Skin epidermis (tissue), 12 donors: Measurements from ENCODE around the gene NPR2.

ENCODE experiments used
- H3K27ac ChIP-seq, 21 experiments: fragments of 200-600 bp; sonication (generic) in 11 of 21; one replicate each; pipeline ENCODE4 v1.5.0; 2020; ENCODE audit warnings: mild to moderate bottlenecking in 3 of 21, inconsistent platforms in 2 of 21, moderate library complexity in 2 of 21
- H3K4me3 ChIP-seq, 7 experiments: fragments of 200-600 bp; sonication (generic) in 2 of 7; one replicate each; pipeline ENCODE4 v1.5.0; 2020; ENCODE audit warnings: inconsistent platforms in 2 of 7, mild to moderate bottlenecking in 2 of 7, moderate library complexity in 1 of 7

The NPR2 gene

DNA sequence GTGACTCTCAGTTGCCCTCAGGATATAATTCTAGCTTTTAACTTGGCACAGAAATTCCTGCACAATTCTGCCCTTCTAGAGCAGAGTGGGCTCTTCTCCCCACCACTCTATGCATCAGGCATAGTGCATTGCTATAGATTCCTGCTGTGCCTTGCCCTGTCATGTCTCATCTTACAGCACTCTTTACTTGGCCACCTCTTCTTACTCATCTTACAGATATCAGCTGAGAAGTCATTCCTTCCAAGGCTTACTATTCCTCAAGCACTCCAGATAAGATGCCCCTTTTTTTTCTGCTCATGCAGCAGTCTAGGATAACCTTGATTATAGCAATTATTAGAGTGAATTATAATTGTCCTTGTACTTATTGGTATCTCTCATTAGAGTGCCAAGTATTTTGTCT lies 31.5 kb downstream of the NPR2 start:
- H3K4me3 ChIP-seq, result no peak overlapping the region

DNA sequence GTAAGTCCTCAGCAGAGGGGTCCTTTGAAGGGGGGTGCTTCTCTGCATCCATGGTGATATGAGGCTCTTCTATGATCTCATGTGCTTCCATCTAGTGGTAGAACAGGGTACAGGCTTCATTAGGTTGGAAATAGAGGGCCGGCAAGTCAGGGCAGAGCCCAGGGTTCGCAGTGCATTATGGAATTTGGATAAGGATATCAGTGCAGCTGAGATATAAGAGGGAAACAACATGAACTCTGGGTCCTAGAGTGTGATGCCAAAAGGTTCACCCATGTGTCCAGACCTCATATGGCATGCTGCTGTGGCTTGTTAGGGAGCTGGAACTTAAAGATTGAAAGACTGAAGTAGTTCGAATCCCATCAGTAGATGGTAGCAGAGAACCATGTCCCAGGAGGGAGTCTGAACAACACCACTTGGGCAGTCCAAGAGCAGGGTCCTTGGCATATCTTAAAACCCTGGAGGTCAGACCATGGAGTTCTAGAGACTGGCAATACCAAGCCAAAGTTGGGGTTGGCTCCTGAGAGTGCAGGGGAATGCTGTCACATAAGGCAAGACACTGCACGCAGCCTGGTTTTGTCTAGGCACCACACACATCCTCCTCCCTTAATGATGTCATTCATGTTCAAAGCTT lies 34.8 kb downstream of the NPR2 start:
- Histone ChIP-seq H3K27ac (peak overlapping the region in 2 of 21 experiments; percentile 3 to 66), H3K4me3 (no peak overlapping the region)

More for the DNA sequence above, 31.5 kb downstream of the NPR2 start:
- H3K27ac ChIP-seq, result no peak overlapping the region

DNA sequence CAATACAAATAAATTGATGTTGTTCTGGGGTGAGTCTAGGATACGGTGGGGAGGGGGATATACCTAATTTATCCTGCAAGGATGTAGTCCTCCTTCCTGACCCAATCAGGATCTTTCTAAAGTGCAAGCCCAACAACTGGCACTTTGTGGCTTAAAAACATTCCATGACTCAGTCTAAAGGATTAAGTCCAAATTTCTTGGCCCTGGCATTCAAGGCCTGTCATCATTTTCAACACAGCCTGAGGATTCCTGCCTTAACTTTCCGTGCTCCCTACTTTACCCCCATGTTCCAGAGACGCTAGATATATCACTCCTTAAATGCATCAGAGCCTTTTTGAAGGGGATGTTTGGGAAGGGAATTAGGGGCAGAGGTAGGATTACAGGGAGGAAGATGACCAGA lies 36.1 kb downstream of the NPR2 start:
- no peak overlapping the region for H3K4me3 ChIP-seq
- peak overlapping the region in 1 of 21 experiments; percentile 18 for H3K27ac ChIP-seq

DNA sequence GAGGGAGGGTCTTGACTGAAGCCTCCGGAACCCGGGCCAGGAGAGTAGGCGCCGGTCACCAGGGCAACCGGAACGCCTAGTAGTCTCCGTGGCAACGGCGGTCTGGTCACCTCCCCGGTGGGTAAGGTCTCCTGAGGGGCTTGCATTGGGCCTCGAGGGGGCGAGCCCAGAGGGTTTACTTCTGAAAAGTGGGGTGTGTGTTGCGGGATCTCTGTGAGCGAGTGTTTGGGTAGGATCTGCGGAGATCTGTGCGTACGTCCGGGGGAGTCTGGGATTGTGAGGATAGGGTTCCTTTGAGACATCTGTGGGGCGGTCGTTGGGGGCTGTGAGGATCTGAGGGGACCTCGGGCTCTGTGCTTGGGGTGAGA lies 37.3 kb downstream of the NPR2 start, which contains the start of gene FAM221B:
FAM221B (minus strand) TSS at position 17 of the 368 bp plus-strand sequence. CDS start 2,571 bp downstream, outside the sequence.
- Histone ChIP-seq H3K4me3 (peak within 1 kb of the TSS; percentile 50 to 76 (median 75)), H3K27ac (peak within 1 kb of the TSS; percentile 75 to 98 (median 87))

DNA sequence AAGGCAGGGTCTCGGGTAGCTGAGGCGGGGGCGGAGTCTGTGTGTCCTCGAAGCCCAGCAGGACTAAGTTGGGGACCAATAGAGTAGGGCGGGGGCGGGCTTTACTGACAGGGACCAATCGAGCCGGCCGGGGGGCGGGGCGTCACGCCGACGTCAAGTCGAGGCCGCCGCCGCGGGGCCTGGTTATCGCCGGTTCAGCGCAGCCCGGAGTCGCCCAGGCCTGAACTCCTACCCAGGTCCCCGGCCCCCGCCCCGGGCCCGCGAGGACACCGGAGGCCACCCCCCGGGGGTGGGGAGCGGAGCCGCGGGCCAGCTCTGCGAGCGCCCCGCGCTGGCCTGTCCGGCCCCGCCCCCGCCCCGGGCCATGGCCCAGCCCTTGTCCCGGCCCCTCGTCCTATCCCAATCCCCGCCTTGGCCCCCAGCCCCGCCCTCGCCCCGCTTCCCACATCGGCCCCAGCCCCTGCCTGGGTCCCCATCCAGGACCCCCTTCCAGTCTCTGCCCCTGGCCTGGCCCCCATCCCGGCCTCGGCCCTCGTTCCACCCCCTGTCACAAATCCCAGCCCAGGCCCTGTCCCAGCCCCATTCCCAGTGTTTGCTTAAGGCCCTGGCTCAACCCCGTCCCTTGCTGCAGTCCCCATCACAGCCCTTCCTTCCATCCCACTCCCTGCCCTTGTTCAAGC lies 37.8 kb downstream of the NPR2 start, which contains the start of gene TMEM8B:
TMEM8B (plus strand) TSS at position 145 of the 680 bp plus-strand sequence; CDS start at position 365, 220 bp downstream.
- Histone ChIP-seq H3K27ac (peak within 1 kb of the TSS; percentile 75 to 98 (median 87)), H3K4me3 (peak within 1 kb of the TSS; percentile 50 to 76 (median 75))

DNA sequence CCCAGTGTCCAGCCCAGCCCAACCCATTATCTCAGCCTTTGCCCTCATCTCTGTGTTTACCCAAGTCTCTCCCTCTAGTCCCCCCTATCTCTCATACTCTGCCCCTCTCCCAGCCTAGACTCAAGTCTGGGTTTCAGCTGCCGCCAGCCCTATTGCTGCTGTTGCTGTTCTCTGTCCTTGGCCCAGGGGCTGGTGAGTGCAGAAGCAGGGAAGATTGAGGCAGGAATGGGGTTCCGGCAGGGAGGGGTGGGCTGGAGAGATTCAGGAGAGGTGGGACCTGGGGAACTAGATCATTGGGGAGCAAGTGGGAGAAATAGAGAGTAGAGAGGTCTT lies 38.3 kb downstream of the NPR2 start:
- peak overlapping the region in 19 of 21 experiments; percentile 75 to 98 (median 91) for H3K27ac ChIP-seq
- peak overlapping the region; percentile 50 to 76 (median 75) for H3K4me3 ChIP-seq

DNA sequence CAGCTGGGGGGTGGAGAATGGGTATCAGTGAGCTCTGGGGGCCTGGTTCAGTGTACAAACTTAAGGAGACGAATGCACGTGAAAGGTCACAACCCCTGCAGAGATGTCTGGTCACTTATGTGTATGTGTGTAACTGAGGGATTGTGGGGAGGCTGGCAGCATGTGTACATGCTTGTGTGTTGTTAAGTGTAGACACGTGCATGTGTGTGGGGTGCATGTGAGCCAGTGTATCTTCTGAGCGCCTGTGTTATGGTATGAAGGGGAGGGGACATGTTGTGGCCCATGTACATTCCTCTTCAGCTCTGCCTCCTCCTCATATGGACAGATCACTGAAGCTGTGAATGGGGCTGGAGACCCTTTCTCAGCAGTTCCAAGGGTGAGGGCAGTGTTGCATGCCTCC lies 39.6 kb downstream of the NPR2 start:
- H3K27ac ChIP-seq, result no peak overlapping the region
- H3K4me3 ChIP-seq, result no peak overlapping the region

DNA sequence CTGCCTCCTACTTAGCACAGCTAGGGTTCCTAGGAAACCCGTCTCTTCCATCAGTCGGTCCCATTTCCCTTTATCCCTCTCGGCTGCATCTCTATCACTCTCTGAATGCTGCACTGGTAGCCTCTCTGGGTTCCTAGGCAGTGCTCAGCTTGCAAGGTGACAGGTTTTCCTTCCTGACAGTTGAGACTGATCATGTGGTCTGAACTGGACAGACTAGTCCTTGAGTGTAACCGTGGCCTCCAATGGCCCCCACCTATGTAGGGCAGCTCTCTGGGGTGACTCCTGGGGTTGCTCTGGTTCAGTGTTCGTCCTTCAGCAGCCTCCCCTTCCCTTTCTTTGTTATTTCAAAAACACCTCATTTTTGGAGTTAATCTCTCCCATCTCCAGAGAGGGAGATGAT lies 41.4 kb downstream of the NPR2 start:
- H3K4me3 ChIP-seq, result no peak overlapping the region
- H3K27ac ChIP-seq, result peak overlapping the region in 5 of 21 experiments; percentile 32 to 66 (median 52)

DNA sequence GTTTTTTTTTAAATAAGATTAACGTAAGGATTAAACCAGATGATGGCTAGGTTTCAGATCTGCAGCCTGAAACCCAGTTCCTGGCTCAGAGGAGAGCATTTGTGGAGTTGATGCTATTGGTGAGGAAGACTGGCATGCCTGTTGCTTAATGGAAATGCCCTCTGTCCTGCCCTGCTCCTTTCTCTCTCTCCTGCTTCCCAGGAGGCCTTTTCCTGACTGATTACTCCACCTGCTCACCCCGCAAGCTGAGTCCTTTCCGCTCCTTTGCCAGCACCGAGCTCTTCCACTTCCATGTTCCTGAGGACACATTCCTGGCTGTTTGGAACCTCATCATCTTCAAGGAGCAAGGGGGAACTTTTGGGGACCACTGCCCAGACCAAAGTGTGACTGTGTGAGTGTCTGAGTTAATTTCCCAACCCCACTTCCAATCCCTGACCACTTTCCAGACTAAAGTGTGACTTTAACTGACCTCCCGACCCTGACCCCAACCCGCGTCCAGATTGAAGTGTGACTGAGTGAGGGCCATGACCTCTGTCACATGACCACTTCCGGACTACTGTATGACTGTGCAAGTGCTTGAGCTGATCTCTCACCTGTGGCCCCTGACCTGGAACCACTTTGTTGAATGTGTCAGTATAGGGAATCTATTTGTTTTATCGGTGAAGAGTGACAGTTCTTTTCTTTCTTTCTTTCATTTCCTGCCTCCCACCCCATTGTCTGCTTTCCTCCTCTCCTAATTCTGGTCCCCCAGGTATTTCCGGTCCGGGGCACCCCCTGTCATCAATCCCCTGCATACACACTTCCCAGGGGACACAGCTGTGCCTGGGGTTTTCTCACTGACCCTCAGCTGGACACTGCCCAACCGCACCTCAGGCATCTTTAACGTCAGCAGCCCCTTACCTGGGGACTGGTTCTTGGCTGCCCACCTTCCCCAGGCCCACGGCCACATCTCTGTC lies 43.1 kb downstream of the NPR2 start:
- Histone ChIP-seq H3K27ac (peak overlapping the region in 3 of 21 experiments; percentile 24 to 30 (median 30)), H3K4me3 (no peak overlapping the region)

DNA sequence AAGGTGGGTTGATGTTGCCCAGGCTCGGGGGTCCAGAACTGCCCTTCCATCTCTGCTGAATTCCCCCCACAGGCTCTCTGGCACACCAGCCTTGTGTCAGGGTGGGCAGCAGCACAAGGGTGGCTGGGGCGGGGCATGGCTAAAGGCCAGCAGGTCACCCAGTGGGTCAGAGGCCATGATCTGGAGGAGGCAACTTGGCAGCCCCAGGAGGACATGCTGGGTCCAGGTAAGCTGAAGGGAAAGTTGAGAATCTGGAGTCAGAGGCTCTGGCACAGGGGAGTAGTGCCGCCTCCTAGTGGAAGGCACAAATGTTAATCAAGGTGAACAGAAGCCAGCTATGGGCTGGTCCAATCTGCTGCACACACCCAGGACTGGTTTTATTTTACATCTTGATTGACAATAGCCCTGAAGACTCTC lies 43.8 kb downstream of the NPR2 start:
- no peak overlapping the region for H3K27ac ChIP-seq
- no peak overlapping the region for H3K4me3 ChIP-seq

DNA sequence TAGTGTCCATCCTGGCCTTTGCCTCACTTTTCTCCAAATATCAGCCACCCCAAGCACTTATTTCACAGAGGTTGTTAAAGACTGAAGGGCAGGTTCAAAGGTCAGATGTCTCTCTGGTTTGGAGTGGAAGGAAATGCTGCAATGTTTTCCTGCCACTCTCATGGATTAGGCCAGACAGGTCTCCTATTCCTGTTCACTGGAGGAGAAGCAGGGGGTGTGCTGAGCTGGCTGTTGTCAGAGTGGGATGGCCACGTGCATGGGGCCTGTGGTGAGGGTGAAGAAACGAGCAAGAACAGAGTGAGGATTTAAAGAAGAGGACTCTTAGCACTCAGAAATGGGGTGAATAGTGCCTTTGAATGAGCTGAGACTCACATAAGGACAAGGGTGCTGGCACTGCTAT lies 44.4 kb downstream of the NPR2 start:
- Histone ChIP-seq H3K4me3 (no peak overlapping the region), H3K27ac (no peak overlapping the region)

DNA sequence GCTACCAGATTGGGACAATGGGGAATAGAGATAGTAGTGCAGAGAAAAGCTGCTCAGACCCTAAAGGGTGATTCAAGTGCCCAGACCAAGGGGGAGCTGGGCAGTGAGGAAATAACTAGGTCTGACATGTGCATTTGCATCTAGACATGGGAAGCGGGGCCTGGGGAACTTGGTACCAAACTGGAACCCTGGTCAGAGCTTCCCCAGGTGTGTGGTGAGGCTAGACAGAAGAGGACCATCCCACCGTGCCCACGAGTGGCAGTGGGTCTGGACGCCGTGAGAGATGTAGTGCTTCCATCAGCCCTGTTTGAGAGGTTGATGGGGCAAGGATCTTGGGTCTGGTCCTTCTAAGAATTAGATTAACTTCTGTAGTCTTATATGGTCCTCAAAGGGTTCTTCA lies 45.2 kb downstream of the NPR2 start:
- Histone ChIP-seq H3K4me3 (no peak overlapping the region), H3K27ac (no peak overlapping the region)

DNA sequence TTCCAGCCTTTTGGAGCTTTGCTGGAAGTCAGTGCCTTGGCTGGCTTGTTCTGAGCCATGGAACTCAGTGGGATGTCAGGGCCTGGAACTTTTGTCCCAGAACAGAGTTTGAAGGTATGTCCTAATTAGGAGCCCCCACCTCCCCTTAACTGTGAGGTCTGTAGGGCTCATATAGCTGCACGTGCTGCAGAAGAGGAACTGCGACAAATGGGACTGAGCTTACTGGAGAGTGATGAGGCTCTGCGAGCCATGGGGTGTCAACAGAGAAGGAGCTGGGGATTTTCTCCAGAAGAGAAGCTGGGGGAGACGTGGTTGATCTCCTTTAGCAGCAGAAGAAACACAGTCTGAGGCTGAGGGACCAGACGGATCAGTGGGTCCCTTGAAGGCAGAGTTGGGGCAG lies 48.5 kb downstream of the NPR2 start:
- no peak overlapping the region for H3K4me3 ChIP-seq

DNA sequence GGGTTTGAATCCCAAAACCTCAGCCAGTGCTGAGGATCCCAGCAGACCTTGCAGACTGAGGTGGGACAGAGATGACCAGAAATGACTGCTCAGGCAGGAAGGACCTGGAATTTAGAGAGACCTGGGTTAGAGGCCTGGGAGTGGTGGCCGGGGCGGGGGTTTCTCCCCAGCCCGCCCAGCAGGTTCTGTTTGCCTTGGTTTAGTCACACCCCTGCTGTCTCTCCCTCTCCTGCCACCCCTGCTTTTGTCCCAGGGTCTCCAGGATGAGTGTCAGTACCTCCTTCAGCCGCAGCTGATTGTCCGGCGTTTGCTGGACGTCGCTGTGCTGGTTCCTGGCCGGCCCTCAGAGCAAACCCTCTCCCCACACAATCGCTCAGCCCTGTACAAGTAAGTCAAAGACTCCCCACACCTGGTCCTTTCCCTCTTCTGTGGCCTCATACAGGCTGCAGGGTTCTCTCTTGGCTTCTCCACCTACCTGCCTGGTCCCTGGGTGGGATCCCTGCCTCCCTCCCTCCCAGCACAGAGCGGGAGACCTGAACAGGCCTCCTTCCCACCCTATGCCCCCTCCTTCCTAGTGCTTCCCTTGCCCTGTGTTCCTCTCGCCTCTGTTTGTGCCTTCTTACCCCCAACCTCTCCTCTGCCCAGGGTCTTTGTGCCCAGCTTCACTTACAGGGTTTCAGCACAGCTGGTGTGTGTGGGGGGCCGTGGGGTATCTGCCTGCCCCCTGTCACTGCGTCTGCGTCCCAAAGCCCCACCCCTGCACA lies 49.7 kb downstream of the NPR2 start:
- Histone ChIP-seq H3K4me3 (no peak overlapping the region), H3K27ac (peak overlapping the region in 2 of 21 experiments; percentile 8 to 11)

More for the DNA sequence above, 48.5 kb downstream of the NPR2 start:
- H3K27ac ChIP-seq, result no peak overlapping the region

DNA sequence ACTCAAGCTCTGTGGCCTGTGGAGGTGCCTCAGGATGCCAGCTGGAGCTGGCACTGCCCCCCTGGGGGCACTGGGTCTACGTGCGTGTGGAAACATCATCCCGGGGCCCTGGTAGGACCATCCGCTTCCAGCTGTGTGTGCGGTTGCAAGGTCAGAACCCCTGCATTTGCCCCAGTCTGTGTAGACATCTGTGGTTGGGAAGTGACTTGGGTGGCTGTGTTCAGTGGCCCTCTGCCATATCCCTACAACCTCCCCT lies 50.2 kb downstream of the NPR2 start:
- Histone ChIP-seq H3K4me3 (no peak overlapping the region), H3K27ac (no peak overlapping the region)

DNA sequence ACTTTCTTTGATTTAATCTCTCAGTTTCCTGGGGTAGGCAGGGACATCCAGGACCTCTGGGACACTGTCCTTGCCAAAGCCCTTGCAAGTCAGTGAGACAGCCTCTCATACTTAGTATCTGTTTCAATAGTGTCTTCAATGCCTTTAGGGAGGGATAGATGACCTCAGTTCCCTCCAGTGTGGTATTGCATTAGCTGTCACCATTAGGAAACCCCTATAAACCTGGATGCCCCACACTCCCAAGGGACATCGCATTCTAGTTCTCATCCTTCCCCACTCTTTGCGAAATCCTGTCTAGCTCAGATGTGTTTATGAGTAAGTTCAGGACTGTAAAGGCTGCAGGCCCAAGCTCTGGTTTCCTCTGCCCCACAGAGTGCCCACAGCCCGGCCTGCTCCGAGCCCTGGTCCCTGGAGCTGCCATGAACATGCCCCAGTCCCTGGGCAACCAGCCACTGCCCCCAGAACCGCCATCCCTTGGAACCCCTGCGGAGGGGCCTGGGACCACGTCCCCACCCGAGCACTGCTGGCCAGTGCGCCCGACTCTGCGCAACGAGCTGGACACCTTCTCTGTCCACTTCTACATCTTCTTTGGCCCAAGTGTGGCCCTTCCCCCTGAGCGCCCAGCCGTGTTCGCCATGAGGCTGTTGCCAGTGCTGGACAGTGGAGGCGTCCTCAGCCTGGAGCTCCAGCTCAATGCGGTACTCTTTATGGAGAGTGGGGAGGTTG lies 50.8 kb downstream of the NPR2 start:
- Histone ChIP-seq H3K27ac (peak overlapping the region in 1 of 21 experiments; percentile 8), H3K4me3 (no peak overlapping the region)

DNA sequence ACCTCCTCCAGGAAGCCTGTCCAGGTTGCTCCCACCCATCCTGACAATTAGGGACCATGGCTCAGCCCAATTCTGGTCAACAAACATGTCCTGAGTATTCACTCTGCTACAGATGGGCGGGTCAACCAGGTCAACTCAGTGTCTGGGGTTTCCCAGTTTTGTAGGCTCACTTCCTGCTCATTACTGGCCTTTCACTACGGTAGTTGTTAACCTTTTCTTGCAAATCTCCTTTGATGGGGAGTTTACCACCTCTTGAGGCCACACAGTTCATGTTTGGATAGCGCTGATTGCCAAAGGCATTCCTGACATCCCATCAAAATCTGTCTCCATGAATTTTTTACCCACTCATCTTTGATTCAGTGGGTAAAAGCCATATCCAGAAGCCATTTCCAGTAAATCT lies 51.4 kb downstream of the NPR2 start:
- H3K27ac ChIP-seq, result peak overlapping the region in 1 of 21 experiments; percentile 8
- H3K4me3 ChIP-seq, result no peak overlapping the region

DNA sequence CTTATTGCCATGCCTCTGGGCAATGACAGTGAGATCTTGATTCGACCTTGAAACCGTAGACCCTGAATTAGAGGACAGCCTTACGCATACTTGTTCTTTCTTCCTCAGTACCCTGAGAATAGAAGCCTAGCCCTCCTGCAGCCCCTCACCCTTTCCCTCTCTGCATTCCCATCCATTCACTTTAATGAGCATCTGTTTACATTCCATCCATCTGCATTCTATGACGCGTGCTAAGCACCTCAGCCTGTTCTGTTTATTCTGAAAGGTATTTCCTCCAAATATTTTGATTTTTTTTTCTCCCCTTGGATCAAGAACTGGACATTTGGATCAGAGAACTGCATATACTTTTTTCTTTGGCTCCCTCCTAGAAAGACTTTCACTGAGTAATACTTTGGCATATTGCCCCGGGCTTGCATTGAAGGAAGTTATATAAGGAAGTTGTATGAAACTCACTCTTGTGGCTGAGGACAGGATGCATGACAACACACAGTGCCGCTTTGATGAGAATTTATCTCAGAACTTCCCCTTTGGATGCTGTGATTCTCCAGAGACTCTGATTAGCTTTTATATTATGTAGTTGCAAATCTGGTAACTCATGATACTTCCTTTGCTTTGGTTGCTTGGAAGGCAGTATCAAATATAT lies 53.4 kb downstream of the NPR2 start:
- no peak overlapping the region for H3K4me3 ChIP-seq
- H3K27ac ChIP-seq, result peak overlapping the region in 8 of 21 experiments; percentile 3 to 66 (median 54)
